HuH-7 (cell line): ENCODE results near the gene REXO1.
"Not testable (repeated sequence)": the region's sequence is repeated elsewhere in the genome, so short reads cannot be mapped to it uniquely, and the experiment has no call there.

Source experiments
- DNase-seq: peaks from one replicate; pipeline ENCODE4 v3.0.0; 2011; ENCODE audit warnings: low spot score

REXO1 gene, protein sequence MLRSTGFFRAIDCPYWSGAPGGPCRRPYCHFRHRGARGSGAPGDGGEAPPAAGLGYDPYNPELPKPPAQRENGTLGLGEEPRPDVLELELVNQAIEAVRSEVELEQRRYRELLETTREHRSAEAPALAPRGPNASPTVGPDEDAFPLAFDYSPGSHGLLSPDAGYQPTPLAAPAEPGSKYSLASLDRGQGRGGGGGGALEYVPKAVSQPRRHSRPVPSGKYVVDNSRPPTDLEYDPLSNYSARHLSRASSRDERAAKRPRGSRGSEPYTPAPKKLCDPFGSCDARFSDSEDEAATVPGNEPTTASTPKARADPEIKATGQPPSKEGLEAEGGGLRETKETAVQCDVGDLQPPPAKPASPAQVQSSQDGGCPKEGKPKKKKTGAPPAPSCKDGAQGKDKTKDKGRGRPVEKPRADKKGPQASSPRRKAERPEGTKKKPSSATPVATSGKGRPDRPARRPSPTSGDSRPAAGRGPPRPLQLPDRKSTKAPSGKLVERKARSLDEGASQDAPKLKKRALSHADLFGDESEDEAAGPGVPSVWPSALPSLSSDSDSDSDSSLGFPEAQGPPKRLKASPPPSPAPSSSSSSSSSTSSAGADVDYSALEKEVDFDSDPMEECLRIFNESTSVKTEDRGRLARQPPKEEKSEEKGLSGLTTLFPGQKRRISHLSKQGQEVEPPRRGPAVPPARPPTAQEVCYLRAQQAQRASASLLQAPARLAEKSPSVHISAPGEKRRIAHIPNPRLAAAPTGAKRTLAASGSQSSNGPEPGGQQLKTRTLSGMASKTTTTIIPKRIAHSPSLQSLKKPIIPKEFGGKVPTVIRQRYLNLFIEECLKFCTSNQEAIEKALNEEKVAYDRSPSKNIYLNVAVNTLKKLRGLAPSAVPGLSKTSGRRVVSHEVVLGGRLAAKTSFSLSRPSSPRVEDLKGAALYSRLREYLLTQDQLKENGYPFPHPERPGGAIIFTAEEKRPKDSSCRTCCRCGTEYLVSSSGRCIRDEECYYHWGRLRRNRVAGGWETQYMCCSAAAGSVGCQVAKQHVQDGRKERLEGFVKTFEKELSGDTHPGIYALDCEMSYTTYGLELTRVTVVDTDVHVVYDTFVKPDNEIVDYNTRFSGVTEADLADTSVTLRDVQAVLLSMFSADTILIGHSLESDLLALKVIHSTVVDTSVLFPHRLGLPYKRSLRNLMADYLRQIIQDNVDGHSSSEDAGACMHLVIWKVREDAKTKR

DNA sequence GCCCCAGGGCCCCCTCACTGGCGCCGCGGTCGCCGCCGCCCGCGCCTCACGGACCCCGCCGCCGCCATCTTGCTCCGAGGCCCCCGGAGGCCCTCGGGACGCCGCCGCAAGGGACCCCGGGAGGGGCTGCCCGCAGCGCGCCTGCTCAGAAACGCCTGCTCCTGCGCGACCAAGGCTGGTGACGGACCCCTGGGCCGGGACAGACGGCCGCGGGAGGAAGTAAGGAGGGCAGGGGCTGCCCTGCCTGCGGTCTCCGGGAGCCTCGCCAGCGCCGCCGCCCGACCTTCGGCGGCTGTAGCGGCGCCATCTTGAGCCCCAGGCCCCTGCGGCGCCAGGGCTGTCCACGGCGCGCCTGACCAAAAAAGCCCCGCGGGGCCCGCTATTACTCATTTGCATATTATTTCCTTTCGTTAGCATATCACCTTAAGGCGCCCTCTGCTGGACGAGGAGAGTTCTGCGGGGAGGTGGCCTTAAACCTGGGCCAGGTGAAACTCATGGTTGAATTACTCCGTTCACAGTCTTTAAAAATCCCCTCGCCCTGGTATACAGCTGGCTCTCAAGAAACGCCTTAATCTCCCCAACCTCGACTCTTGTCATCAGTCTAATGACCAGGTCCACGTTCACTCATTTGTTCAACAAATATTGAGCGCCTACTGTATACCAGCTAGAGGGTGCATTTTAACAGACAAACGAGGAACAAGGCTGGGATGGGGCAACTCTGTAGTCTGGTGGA lies at the start of gene REXO1:
Gene REXO1, minus strand, starts transcription at position 85 of the 733 bp plus-strand sequence. CDS start 125 bp downstream, outside the sequence.
- DNase-seq, result peak; percentile 80

DNA sequence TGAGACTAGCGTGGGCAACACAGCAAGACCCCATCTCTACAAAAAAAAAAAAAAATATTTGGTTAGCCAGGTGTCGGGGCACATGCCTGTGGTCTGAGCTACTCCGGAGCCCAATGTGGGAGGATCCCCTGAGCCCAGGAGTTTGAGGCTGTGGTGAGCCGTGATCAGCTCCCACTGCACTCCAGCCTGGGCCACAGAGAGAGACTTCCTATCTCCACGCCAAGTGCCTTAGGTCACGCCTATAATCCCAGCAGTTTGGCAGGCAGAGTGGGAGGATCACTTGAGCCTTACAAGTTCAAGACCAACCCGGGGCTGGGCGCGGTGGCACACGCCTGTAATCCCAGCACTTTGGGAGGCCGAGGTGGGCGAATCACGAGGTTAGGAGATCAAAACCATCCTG lies 48.2 kb upstream of the REXO1 start:
- no peak for DNase-seq

GRCh38 chr19:1893791-1894190 lies 45.5 kb upstream of the REXO1 start:
- DNase-seq, result no peak

- no peak for DNase-seq
These were observed 41.6 kb upstream of the REXO1 start for GRCh38 chr19:1889907-1890306.

GRCh38 chr19:1888385-1888784 lies 40.1 kb upstream of the REXO1 start:
- no peak for DNase-seq

DNA sequence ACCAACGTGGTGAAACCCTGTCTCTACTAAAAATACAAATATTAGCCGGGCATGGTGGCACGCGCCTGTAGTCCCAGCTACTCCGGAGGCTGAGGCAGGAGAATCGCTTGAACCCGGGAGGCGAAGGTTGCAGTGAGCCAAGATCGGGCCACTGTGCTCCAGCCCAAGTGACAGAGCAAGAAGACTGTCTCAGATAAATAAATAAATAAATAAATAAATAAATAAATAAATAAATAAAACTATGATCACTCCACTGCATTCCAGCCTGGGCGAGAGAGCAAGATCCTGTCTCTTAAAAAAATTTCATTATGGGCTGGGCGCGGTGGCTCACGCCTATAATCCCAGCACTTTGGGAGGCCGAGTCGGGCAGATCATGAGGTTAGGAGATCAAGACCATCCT lies 38.1 kb upstream of the REXO1 start:
- DNase-seq, result not testable (repeated sequence)

GRCh38 chr19:1885398-1886119 lies 37.3 kb upstream of the REXO1 start, which contains the start of gene ABHD17A:
TSS of gene ABHD17A (minus strand) at chr19:1885496. CDS start at chr19:1881566, 3,930 bp downstream.
- peak; percentile 77 for DNase-seq

GRCh38 chr19:1884719-1885334 lies 36.5 kb upstream of the REXO1 start:
- DNase-seq, result no peak

DNA sequence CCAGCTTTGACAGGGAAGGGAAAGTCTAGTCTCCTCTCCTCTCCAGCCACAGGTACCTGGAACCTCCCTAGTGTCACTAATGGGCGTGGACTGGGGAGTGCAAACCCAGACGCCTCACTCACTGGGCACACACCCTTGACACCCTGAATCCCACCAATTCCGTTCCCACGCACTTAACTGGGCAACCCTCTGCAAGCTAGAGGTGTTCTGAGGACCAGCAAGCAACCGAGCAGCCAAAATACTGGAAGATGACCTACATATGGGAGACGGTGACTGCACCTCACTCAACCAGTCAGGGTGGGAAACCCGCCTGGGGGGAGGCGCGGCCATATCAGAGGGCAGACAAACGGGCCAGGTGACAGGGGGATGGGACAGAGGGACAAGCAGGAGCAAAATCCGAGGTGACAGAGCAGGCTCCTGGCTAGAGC lies 36.0 kb upstream of the REXO1 start:
- DNase-seq, result no peak

DNA sequence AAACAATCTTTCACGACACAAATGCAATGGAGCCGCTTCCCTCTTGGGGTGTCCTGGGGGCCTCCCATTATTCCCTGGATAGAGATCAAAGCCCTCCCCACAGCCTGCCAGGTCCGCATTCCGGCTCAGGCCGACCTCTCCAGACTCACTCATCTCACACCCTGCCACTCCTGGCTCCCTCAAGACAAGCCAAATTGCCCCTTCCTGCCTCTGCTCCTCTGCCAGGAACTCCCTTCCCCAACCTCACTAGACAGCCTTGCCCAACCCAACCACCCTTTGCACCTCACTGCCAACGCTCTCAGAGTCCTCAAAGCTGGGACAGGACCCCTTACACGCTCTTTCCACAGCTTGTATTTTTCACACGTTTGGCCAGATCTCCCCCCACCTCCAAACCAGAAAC lies 35.5 kb upstream of the REXO1 start:
- DNase-seq, result no peak

DNA sequence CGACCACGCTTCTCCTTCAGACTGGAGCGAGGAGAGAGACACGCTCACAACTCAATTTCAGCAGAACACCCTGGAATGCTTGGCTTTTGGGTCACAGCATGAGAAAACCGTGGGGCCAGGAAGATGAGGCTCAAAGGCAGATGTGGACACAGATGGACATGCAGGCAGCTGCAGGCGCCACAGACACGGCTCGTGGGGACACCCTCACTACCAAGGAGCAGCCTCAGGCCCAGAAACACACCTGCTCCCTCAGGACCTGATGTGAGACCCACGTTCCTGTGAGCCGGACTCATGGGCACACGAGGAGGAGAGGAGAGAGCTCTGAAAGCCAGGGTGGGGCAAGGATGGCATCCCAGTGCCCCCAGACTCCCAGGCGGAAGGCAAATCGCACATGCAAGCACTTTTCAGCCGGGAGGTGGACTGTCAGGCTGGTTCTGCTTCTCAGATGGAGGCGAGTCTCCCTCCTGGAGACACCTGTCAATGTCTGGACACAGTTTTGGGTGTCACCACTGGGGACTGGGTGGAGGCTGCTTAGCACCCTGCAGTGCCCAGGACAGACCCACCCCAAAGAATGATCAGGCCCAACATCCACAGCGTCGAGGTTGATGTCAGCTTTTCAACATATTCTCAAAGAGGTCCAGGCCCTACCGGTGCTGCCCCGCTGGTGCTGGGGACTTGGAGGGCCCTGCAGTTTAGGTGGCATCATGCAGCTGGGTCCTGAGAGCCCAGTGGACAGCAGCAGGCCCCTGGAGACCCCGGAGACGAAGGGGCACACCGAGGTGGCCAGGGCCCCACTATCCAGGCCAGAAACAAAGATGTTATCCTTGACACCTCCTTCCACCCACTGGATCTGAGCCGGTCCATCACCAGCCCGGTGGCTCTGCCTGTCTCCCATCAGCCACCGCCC lies 34.8 kb upstream of the REXO1 start:
- DNase-seq, result no peak

- DNase-seq, result no peak
These were observed 34.0 kb upstream of the REXO1 start for GRCh38 chr19:1882089-1882785.

GRCh38 chr19:1881393-1882088 lies 33.3 kb upstream of the REXO1 start:
- not testable (repeated sequence) for DNase-seq

GRCh38 chr19:1880611-1881392 lies 32.5 kb upstream of the REXO1 start:
- no peak for DNase-seq

DNA sequence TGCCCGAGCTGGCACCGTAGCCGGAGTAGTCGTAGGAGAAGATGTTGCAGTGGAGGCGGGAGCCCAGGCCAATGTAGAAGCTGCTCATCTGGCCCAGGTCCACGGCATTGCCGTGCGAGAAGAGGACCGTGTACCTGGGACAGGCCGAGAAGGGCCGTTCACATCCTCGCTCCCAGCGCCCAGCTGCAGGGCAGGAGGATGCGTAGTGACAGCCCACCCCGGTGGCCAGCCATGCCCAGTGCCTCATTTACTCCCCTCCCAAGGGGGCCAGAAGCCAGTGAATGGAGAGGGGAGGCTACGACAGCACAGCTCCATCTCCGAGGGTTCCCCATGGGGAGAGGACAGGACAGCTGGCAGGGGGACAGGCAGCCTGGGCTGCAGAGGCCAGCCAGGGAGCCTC lies 31.7 kb upstream of the REXO1 start:
- not testable (repeated sequence) for DNase-seq

DNA sequence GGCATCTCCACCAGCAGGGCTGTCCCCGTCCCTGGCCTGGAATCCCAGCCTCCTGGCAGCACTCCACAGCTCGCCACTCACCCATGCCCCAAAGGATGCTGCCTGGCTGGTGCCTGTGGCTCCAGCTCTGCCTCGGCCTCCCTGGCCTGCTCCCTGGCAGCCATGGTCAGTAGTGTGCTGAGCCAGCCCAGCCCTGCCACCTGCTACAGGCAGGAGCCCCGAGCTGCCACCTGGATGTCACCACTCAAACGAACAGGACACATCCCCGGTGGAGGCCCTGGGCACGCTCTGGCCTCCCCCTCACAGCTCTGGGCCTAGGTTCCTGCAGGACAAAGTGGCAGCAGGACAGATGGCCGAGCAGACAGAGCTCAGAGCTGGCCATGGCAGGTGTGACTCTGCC lies 30.3 kb upstream of the REXO1 start:
- not testable (repeated sequence) for DNase-seq

DNA sequence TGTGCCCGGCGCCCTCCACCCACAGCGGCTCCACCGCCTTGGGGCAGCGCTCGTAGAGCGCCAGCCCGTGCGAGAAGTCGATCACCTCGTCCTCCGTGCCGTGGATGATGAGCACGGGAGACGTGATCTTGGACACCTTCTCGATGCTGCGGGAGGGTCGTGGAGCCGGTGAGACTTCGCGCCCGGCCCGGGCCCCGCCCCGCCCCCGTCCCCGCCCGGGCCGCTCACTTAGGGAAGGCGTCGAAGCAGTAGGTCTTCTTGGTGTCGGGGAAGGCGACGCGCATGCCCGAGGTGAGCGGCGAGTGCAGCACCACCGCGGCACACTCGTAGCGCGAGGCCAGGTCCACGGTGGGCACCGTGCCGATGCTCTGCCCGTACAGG lies 29.0 kb upstream of the REXO1 start:
- DNase-seq, result not testable (repeated sequence)
